ENCODE results near the gene SUGP2.

Gene SUGP2

GRCh38 chr19:19021115-19021514 lies 12.2 kb downstream of the SUGP2 start:
- Histone ChIP-seq H3K9me3 (ENCODE audit: low read depth, low read length) (no peaks in the 10 kb centered on the region), H3K9ac (ENCODE audit: insufficient read length) (no peak overlapping the region), H3K27ac (no peak overlapping the region; the same call in 1 of the 2 replicates), H3K36me3 (ENCODE audit: insufficient read depth, low read length) (peaks cover 70% of the 10 kb centered on the region), H3K4me3 (no peak overlapping the region)
- no peak for TF ChIP-seq POLR2AphosphoS5 (IDR thresholded peaks at IDR 0.05; ENCODE audit: borderline replicate concordance, low read depth, low read length)
- TF ChIP-seq FOXP2 (optimal IDR thresholded peaks at IDR 0.05; ENCODE audit: control extremely low read depth, extremely low read length, insufficient read depth), result no peak
- no peak for TF ChIP-seq EZH2 (IDR thresholded peaks at IDR 0.05)
- no peak for DNase-seq (ENCODE audit: low read depth, low spot score)

GRCh38 chr19:19010551-19010950 lies 22.8 kb downstream of the SUGP2 start:
- H3K4me3 ChIP-seq, result no peak overlapping the region
- DNase-seq (ENCODE audit: low read depth, low spot score), result no peak
- no peaks in the 10 kb centered on the region for H3K9me3 ChIP-seq (ENCODE audit: low read depth, low read length)
- H3K36me3 ChIP-seq (ENCODE audit: insufficient read depth, low read length), result peaks cover 75% of the 10 kb centered on the region
- H3K27ac ChIP-seq, result no peak overlapping the region
- no peak overlapping the region for H3K9ac ChIP-seq (ENCODE audit: insufficient read length)
- TF ChIP-seq FOXP2 (optimal IDR thresholded peaks at IDR 0.05; ENCODE audit: control extremely low read depth, extremely low read length, insufficient read depth), result no peak
- no peak for TF ChIP-seq EZH2 (IDR thresholded peaks at IDR 0.05)
- no peak for TF ChIP-seq POLR2AphosphoS5 (IDR thresholded peaks at IDR 0.05; ENCODE audit: borderline replicate concordance, low read depth, low read length)

GRCh38 chr19:19009951-19010350 lies 23.4 kb downstream of the SUGP2 start:
- DNase-seq (ENCODE audit: low read depth, low spot score), result no peak
- H3K9ac ChIP-seq (ENCODE audit: insufficient read length), result no peak overlapping the region
- TF ChIP-seq FOXP2 (optimal IDR thresholded peaks at IDR 0.05; ENCODE audit: control extremely low read depth, extremely low read length, insufficient read depth) (no peak), POLR2AphosphoS5 (IDR thresholded peaks at IDR 0.05; ENCODE audit: borderline replicate concordance, low read depth, low read length) (no peak)
- H3K36me3 ChIP-seq (ENCODE audit: insufficient read depth, low read length), result peaks cover 80% of the 10 kb centered on the region
- H3K27ac ChIP-seq, result no peak overlapping the region
- no peaks in the 10 kb centered on the region for H3K9me3 ChIP-seq (ENCODE audit: low read depth, low read length)
- H3K4me3 ChIP-seq, result no peak overlapping the region

- Histone ChIP-seq H3K36me3 (ENCODE audit: insufficient read depth, low read length) (peaks cover 79% of the 10 kb centered on the region), H3K9ac (ENCODE audit: insufficient read length) (no peak overlapping the region), H3K4me3 (no peak overlapping the region), H3K27ac (no peak overlapping the region), H3K9me3 (ENCODE audit: low read depth, low read length) (no peaks in the 10 kb centered on the region)
- DNase-seq (ENCODE audit: low read depth, low spot score), result no peak
- TF ChIP-seq POLR2AphosphoS5 (IDR thresholded peaks at IDR 0.05; ENCODE audit: borderline replicate concordance, low read depth, low read length) (no peak), EZH2 (IDR thresholded peaks at IDR 0.05) (no peak), FOXP2 (optimal IDR thresholded peaks at IDR 0.05; ENCODE audit: control extremely low read depth, extremely low read length, insufficient read depth) (no peak)
Observed at GRCh38 chr19:19006213-19006612, 27.1 kb downstream of the SUGP2 start.

- H3K36me3 ChIP-seq (ENCODE audit: insufficient read depth, low read length), result peaks cover 70% of the 10 kb centered on the region
- H3K27ac ChIP-seq, result no peak overlapping the region
- no peak for TF ChIP-seq FOXP2 (optimal IDR thresholded peaks at IDR 0.05; ENCODE audit: control extremely low read depth, extremely low read length, insufficient read depth)
- TF ChIP-seq EZH2 (IDR thresholded peaks at IDR 0.05), result no peak
- TF ChIP-seq POLR2AphosphoS5 (IDR thresholded peaks at IDR 0.05; ENCODE audit: borderline replicate concordance, low read depth, low read length), result no peak
- H3K9ac ChIP-seq (ENCODE audit: insufficient read length), result no peak overlapping the region
- H3K9me3 ChIP-seq (ENCODE audit: low read depth, low read length), result no peaks in the 10 kb centered on the region
- no peak for DNase-seq (ENCODE audit: low read depth, low spot score)
- no peak overlapping the region for H3K4me3 ChIP-seq
Observed at GRCh38 chr19:19004144-19004543, 29.2 kb downstream of the SUGP2 start.

- Histone ChIP-seq H3K9me3 (ENCODE audit: low read depth, low read length) (no peaks in the 10 kb centered on the region), H3K4me3 (no peak overlapping the region), H3K27ac (no peak overlapping the region), H3K36me3 (ENCODE audit: insufficient read depth, low read length) (peaks cover 52% of the 10 kb centered on the region), H3K9ac (ENCODE audit: insufficient read length) (no peak overlapping the region)
- DNase-seq (ENCODE audit: low read depth, low spot score), result no peak
- TF ChIP-seq EZH2 (IDR thresholded peaks at IDR 0.05), result no peak
- no peak for TF ChIP-seq FOXP2 (optimal IDR thresholded peaks at IDR 0.05; ENCODE audit: control extremely low read depth, extremely low read length, insufficient read depth)
- TF ChIP-seq POLR2AphosphoS5 (IDR thresholded peaks at IDR 0.05; ENCODE audit: borderline replicate concordance, low read depth, low read length), result no peak
Observed at GRCh38 chr19:18999896-19000620, 33.3 kb downstream of the SUGP2 start.

- no peak overlapping the region for H3K4me3 ChIP-seq
- peaks cover 52% of the 10 kb centered on the region for H3K36me3 ChIP-seq (ENCODE audit: insufficient read depth, low read length)
- no peak for TF ChIP-seq EZH2 (IDR thresholded peaks at IDR 0.05)
- no peak for TF ChIP-seq POLR2AphosphoS5 (IDR thresholded peaks at IDR 0.05; ENCODE audit: borderline replicate concordance, low read depth, low read length)
- no peak for TF ChIP-seq FOXP2 (optimal IDR thresholded peaks at IDR 0.05; ENCODE audit: control extremely low read depth, extremely low read length, insufficient read depth)
- H3K9me3 ChIP-seq (ENCODE audit: low read depth, low read length), result no peaks in the 10 kb centered on the region
- no peak overlapping the region for H3K9ac ChIP-seq (ENCODE audit: insufficient read length)
- no peak overlapping the region for H3K27ac ChIP-seq
- no peak for DNase-seq (ENCODE audit: low read depth, low spot score)
Observed at GRCh38 chr19:18999016-18999758, 34.1 kb downstream of the SUGP2 start.

- Histone ChIP-seq H3K4me3 (no peak overlapping the region), H3K36me3 (ENCODE audit: insufficient read depth, low read length) (peaks cover 52% of the 10 kb centered on the region), H3K9me3 (ENCODE audit: low read depth, low read length) (no peaks in the 10 kb centered on the region), H3K27ac (no peak overlapping the region), H3K9ac (ENCODE audit: insufficient read length) (no peak overlapping the region)
- no peak for DNase-seq (ENCODE audit: low read depth, low spot score)
- no peak for TF ChIP-seq EZH2 (IDR thresholded peaks at IDR 0.05)
- no peak for TF ChIP-seq FOXP2 (optimal IDR thresholded peaks at IDR 0.05; ENCODE audit: control extremely low read depth, extremely low read length, insufficient read depth)
- TF ChIP-seq POLR2AphosphoS5 (IDR thresholded peaks at IDR 0.05; ENCODE audit: borderline replicate concordance, low read depth, low read length), result no peak
Observed at GRCh38 chr19:18998276-18998675, 35.0 kb downstream of the SUGP2 start.
